ENCODE data around the gene ZNF146. TPM values are rescaled to one million over a fixed set of nuclear protein-coding genes. Genes with fewer than 3 reads are reported as not detected.
"Not testable (repeated sequence)": the region's sequence is repeated elsewhere in the genome, so short reads cannot be mapped to it uniquely, and the experiment has no call there.

Gene ZNF146
- total RNA-seq, 2 experiments from 2014 or later: 105 to 111 TPM

- Mint-ChIP-seq H3K4me1 (no peaks in the 10 kb centered on the region), H3K36me3 (ENCODE audit: low read depth) (peaks cover 6% of the 10 kb centered on the region), H3K9me3 (ENCODE audit: low read depth) (peaks cover 26% of the 10 kb centered on the region), H3K4me3 (no peak overlapping the region), H3K27me3 (peaks cover 3% of the 10 kb centered on the region), H3K27ac (no peak overlapping the region)
- intact Hi-C loops (cut with DNase I, micrococcal nuclease): no loop called here
- ATAC-seq (no peak), DNase-seq (no peak)
- CTCF ChIA-PET: no interaction called here
- POLR2A ChIA-PET: no interaction called here
Observed at GRCh38 chr19:36258028-36258875, 43.3 kb downstream of the ZNF146 start.

- Mint-ChIP-seq H3K9me3 (ENCODE audit: low read depth) (peaks cover 28% of the 10 kb centered on the region), H3K36me3 (ENCODE audit: low read depth) (peaks cover 6% of the 10 kb centered on the region), H3K27me3 (peaks cover 3% of the 10 kb centered on the region), H3K4me1 (no peaks in the 10 kb centered on the region), H3K4me3 (no peak overlapping the region), H3K27ac (no peak overlapping the region)
- DNase-seq: no peak
- intact Hi-C loops (cut with DNase I, micrococcal nuclease): no loop called here
- ATAC-seq: no peak
- ChIA-PET CTCF (no interaction called here), POLR2A (no interaction called here)
Observed at GRCh38 chr19:36259211-36259610, 44.3 kb downstream of the ZNF146 start.

GRCh38 chr19:36265064-36265463 lies 50.2 kb downstream of the ZNF146 start:
- no peak overlapping the region for H3K4me3 Mint-ChIP-seq
- H3K27me3 Mint-ChIP-seq: no peaks in the 10 kb centered on the region
- ChIA-PET POLR2A (no interaction called here), CTCF (no interaction called here)
- H3K9me3 Mint-ChIP-seq (ENCODE audit: low read depth): peaks cover 24% of the 10 kb centered on the region
- no peak for ATAC-seq
- H3K27ac Mint-ChIP-seq: no peak overlapping the region
- no peak for DNase-seq
- H3K36me3 Mint-ChIP-seq (ENCODE audit: low read depth): peaks cover 4% of the 10 kb centered on the region
- intact Hi-C loops (cut with DNase I, micrococcal nuclease): no loop called here
- H3K4me1 Mint-ChIP-seq: no peaks in the 10 kb centered on the region

GRCh38 chr19:36265856-36266374 lies 51.0 kb downstream of the ZNF146 start:
- DNase-seq (no peak), ATAC-seq (no peak)
- H3K4me1 Mint-ChIP-seq: no peaks in the 10 kb centered on the region
- CTCF ChIA-PET: no interaction called here
- H3K36me3 Mint-ChIP-seq (ENCODE audit: low read depth): peaks cover 4% of the 10 kb centered on the region
- no peak overlapping the region for H3K4me3 Mint-ChIP-seq
- no peak overlapping the region for H3K27ac Mint-ChIP-seq
- H3K9me3 Mint-ChIP-seq (ENCODE audit: low read depth): peaks cover 24% of the 10 kb centered on the region
- intact Hi-C loops (cut with DNase I, micrococcal nuclease): no loop called here
- H3K27me3 Mint-ChIP-seq: no peaks in the 10 kb centered on the region
- POLR2A ChIA-PET: no interaction called here

GRCh38 chr19:36266375-36266961 lies 51.6 kb downstream of the ZNF146 start:
- Mint-ChIP-seq H3K4me3 (no peak overlapping the region), H3K36me3 (ENCODE audit: low read depth) (peaks cover 4% of the 10 kb centered on the region), H3K4me1 (no peaks in the 10 kb centered on the region), H3K27me3 (no peaks in the 10 kb centered on the region), H3K27ac (no peak overlapping the region), H3K9me3 (ENCODE audit: low read depth) (peaks cover 24% of the 10 kb centered on the region)
- ATAC-seq (no peak), DNase-seq (no peak)
- CTCF ChIA-PET: no interaction called here
- intact Hi-C loops (cut with DNase I, micrococcal nuclease): no loop called here
- POLR2A ChIA-PET: no interaction called here

- no peaks in the 10 kb centered on the region for H3K27me3 Mint-ChIP-seq
- H3K36me3 Mint-ChIP-seq (ENCODE audit: low read depth): peaks cover 4% of the 10 kb centered on the region
- ChIA-PET POLR2A (no interaction called here), CTCF (no interaction called here)
- intact Hi-C loops (cut with DNase I, micrococcal nuclease): no loop called here
- H3K4me3 Mint-ChIP-seq: no peak overlapping the region
- no peak overlapping the region for H3K27ac Mint-ChIP-seq
- no peaks in the 10 kb centered on the region for H3K4me1 Mint-ChIP-seq
- DNase-seq (no peak), ATAC-seq (no peak)
- H3K9me3 Mint-ChIP-seq (ENCODE audit: low read depth): peaks cover 24% of the 10 kb centered on the region
Observed at GRCh38 chr19:36267061-36267845, 52.3 kb downstream of the ZNF146 start.

- H3K27ac Mint-ChIP-seq; H3K27me3 Mint-ChIP-seq; intact Hi-C loops (cut with DNase I, micrococcal nuclease); H3K4me1 Mint-ChIP-seq; H3K4me3 Mint-ChIP-seq; ATAC-seq; CTCF ChIA-PET; H3K36me3 Mint-ChIP-seq (ENCODE audit: low read depth); DNase-seq; POLR2A ChIA-PET: not testable (repeated sequence)
- H3K9me3 Mint-ChIP-seq (ENCODE audit: low read depth): peaks cover 23% of the 10 kb centered on the region
Observed at GRCh38 chr19:36268081-36268480, 53.2 kb downstream of the ZNF146 start.

- H3K36me3 Mint-ChIP-seq (ENCODE audit: low read depth); POLR2A ChIA-PET; DNase-seq; H3K4me1 Mint-ChIP-seq; CTCF ChIA-PET; H3K27me3 Mint-ChIP-seq; ATAC-seq; H3K4me3 Mint-ChIP-seq; H3K27ac Mint-ChIP-seq; intact Hi-C loops (cut with DNase I, micrococcal nuclease): not testable (repeated sequence)
- peaks cover 18% of the 10 kb centered on the region for H3K9me3 Mint-ChIP-seq (ENCODE audit: low read depth)
Observed at GRCh38 chr19:36268591-36268990, 53.7 kb downstream of the ZNF146 start.

GRCh38 chr19:36269295-36269694 lies 54.4 kb downstream of the ZNF146 start:
- H3K4me1 Mint-ChIP-seq; CTCF ChIA-PET; ATAC-seq; intact Hi-C loops (cut with DNase I, micrococcal nuclease); POLR2A ChIA-PET; H3K4me3 Mint-ChIP-seq; H3K27me3 Mint-ChIP-seq; H3K27ac Mint-ChIP-seq; DNase-seq; H3K36me3 Mint-ChIP-seq (ENCODE audit: low read depth): not testable (repeated sequence)
- H3K9me3 Mint-ChIP-seq (ENCODE audit: low read depth): peaks cover 15% of the 10 kb centered on the region

Other genes with a start within 250 kb of the ZNF146 start
- gene SDHAF1, start 219.9 kb upstream of the ZNF146 start, total RNA-seq: 10 to 100 TPM; 16.0 to 19.2 TPM
- gene SYNE4, start 206.3 kb upstream of the ZNF146 start, total RNA-seq: 1 to 10 TPM; 1.6 to 1.7 TPM
- 10 to 100 TPM; 40.6 to 42.2 TPM for gene ALKBH6, start 200.9 kb upstream of the ZNF146 start, total RNA-seq
- gene CLIP3, start 182.2 kb upstream of the ZNF146 start, total RNA-seq: under 1 TPM; 0.16 to 0.42 TPM
- gene THAP8, start 160.8 kb upstream of the ZNF146 start, total RNA-seq: 1 to 10 TPM; 3.1 to 3.4 TPM
- gene WDR62, start 160.2 kb upstream of the ZNF146 start, total RNA-seq: 10 to 100 TPM; 13.6 to 14.3 TPM
- not detected for gene OVOL3, start 104.0 kb upstream of the ZNF146 start, total RNA-seq
- gene POLR2I, start 100.2 kb upstream of the ZNF146 start, total RNA-seq: 10 to 100 TPM; 89.6 to 97.3 TPM
- 100 to 1,000 TPM; 111 to 117 TPM for gene TBCB, start 99.6 kb upstream of the ZNF146 start, total RNA-seq
- gene CAPNS1, start 75.0 kb upstream of the ZNF146 start, total RNA-seq: 100 to 1,000 TPM; 345 to 452 TPM
- not detected for gene COX7A1, start 62.7 kb upstream of the ZNF146 start, total RNA-seq
- 1 to 10 TPM; 2.8 to 2.9 TPM for gene ZNF565, start 441 bp upstream of the ZNF146 start, total RNA-seq
- gene ZFP14, start 164.1 kb downstream of the ZNF146 start, total RNA-seq: 1 to 10 TPM; 1.4 to 1.8 TPM
- gene ZFP82, start 203.5 kb downstream of the ZNF146 start, total RNA-seq: 1 to 10 TPM; 8.4 to 8.8 TPM

Data from activated CD4-positive, alpha-beta T cell treated with anti-CD3 and anti-CD28 coated beads for 36 hours (primary cell).